Activated CD8-positive, alpha-beta memory T cell treated with anti-CD3 and anti-CD28 coated beads, Interleukin-2, amount 50 U/mL, for 24 hours (primary cell): ENCODE data around the gene JOSD2.

Source experiments
- DNase-seq: peaks from one replicate; pipeline ENCODE4 v3.0.0-alpha.2; 2020; ENCODE audit errors: extremely low read depth

JOSD2 gene

GRCh38 chr19:50496189-50497021, 14.6 kb downstream of the JOSD2 start:
- no peak for DNase-seq

DNA sequence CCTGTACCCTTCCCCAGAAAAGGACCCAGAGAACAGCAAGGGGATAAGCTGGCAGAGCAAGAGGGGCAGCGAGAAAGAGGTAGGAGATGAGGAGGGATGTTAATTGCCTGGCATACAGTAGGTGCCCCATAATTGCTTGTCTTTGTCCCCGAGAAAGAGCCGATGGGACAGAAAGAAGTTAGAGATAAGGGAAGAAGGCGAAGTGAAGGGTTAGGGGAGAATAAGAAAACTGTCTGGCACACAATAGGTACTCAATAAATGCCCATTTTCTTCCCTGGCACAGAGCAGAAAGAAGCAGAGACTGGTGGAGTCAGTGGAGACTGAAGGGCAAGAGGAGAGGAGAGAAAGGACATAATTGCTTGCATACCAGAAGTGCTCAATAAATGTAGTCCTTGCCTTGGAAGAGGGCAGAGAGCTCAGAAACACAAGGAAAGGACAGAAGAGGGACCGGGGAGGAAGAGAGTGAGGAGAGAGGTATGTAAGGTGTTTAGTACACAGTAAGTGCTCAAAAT, 15.9 kb downstream of the JOSD2 start:
- DNase-seq: no peak

- DNase-seq: no peak
Measured at GRCh38 chr19:50494186-50495019, 16.6 kb downstream of the JOSD2 start.

- DNase-seq: no peak
Measured at GRCh38 chr19:50493171-50493570, 17.8 kb downstream of the JOSD2 start.

DNA sequence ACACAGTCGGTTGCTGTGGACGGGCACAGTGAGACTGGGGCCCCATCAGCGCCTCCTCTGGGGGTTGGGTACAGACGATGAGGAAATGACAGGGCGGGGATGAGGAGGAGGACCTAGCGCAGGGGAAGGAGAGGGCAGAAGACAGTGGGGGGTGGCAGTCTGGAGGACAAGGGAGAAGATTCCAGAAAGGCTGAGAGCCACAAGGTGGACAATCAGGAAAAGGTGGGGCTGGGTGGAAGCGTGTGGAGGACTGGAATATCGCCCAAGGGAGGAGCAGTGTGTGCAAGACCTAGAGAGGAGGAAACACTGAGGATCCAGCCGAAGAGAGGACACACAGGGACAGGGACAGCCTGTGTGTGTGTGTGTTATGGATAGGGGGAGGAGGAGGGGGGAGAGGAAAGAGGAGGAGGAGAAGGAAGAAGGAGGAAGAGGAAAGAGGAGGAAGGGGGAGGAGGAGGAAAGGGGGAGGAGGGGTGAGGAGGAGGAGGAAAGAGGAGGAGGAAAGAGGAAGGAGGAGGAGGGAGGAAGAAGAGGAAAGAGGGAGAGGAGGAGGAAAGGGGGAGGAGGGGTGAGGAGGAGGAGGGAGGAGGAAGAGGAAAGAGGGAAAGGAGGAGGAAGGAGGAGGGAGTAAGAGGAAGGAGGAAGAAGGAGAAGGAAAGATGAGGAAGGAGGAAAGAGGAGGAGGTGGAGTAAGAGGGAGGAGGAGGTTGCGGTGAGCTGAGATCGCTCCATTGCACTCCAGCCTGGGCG, 18.5 kb downstream of the JOSD2 start:
- DNase-seq: no peak

DNA sequence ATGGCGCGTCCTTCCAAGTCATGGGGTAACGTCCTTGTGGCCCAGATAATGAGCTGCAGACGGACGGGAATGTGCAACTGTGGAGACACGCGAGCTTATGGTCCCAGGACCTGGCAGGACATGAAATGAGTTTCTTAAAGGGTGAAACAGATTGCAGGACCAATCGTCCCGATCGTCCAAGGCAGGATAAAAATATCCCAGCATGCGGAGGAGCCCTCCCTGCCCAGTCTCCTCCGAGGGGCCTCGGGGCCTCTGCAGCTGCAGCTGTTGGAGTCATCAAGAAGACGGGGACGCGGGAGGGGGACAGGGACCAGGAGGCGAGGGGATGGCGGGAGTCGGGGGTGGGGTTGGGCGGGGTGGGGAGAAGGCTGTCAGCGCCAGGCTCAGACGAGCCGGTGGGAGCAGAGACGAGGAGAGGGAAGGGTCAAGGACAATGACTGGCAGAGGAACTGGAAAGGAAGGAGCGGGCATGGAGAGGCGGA, 20.0 kb downstream of the JOSD2 start:
- no peak for DNase-seq

GRCh38 chr19:50490411-50490811, 20.6 kb downstream of the JOSD2 start:
- DNase-seq: no peak

- DNase-seq: no peak
Measured at GRCh38 chr19:50489461-50490011, 21.5 kb downstream of the JOSD2 start.

- DNase-seq: no peak
Measured at GRCh38 chr19:50488389-50489194, 22.4 kb downstream of the JOSD2 start.

DNA sequence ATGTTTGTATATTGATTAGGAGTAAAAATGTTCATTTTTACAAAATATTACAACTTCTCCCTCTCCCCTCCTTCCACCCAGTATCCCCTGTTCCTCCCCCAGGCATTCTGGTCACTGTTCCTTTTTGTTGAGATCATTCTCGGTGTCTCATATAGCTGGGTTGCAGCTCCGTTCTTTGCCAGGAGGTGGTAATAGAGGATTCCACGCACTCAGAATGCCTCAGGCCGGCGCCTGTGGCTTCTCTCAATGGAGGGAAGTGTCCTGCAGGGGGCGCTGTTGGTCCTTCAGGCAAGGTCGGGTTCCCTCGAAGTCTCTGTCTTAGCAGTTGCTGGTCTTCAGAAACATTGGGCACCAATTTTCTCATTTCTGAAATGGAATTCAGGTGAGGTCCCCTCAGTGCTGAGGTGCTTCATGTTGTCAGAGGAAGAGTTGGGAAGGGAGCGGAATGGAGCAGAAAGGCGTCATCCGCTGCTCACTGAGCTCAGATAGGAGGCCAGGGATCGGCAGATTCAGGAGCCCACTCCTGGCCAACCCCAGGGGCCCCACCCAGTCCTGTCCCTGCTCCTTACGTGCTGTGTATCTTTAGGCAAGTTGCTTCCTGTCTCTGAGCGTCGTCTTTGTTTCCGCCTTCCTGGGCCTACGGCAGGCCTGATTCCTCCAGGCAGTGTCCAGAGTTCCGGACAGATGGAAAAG, 24.0 kb downstream of the JOSD2 start:
- DNase-seq: peak; percentile 28

GRCh38 chr19:50485284-50485955, 25.6 kb downstream of the JOSD2 start:
- no peak for DNase-seq

- no peak for DNase-seq
Measured at GRCh38 chr19:50482916-50483315, 28.1 kb downstream of the JOSD2 start.

DNA sequence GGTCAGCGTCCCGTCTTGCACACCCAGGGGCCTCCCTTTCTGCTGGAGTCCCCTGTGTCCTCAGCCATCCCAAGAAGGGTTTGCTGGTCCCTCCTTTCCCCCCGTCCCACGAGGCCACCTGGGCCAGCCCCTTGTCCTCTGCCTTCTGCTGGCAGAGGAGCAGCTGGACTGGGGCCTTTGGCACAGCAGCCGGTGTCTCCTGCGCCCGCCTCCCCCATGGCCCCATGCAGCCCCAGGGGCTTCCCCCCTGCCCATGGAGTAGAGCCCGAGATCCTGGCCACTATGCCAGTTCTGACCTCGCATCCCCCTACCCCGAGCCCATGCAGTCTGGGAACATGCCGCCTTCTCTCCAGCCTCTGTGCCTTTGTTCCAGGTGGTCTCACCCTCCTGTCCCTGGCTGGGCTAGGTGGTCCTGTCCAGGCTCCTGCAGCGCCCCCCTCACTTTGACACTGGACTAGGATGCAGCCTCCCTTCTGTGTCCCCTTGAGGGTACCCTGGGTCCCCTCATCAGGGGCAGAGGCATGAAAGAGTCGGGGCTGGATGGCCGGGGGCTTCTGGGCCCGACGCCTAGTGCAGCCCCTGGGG, 28.6 kb downstream of the JOSD2 start:
- no peak for DNase-seq

DNA sequence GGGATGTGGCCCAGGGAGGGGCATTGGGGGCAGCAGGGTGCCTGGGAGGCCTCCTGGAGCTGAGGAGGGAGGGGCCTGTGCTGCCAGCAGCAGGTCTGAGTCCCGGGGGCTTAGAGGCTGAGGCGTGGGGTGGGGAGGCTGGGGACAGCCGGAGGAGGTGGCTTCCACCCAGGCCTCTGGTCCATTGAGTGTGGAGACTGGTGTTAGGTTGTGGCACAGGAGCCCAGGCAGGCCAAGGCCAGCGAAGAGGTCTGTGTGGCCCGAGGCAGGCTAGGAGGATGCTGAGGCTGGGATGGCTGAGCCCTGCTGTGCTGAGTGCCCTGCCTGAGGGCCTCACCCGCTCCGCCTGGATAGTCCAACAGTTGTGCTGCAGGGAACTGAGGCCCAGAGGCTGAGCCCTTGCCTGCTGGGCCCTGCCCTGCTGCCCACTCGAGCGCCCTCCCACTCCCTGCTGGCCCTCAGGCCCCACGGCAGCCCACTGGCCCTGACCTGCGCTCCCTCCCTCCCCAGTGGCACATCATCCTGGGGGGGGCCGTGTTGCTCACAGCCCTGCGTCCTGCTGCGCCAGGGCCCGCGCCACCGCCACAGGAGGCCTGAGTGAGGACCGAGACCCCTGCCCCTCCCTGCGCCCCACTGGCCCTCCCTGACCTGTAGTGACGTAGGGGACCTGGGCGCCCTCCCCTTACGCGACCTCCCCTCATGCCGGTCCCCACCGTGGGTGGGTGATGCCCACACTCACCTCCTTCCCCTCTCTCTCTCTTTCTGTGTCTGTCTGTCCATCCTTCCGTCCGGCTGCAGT, 29.4 kb downstream of the JOSD2 start:
- no peak for DNase-seq

- no peak for DNase-seq
Measured at GRCh38 chr19:50480281-50481111, 30.5 kb downstream of the JOSD2 start.

DNA sequence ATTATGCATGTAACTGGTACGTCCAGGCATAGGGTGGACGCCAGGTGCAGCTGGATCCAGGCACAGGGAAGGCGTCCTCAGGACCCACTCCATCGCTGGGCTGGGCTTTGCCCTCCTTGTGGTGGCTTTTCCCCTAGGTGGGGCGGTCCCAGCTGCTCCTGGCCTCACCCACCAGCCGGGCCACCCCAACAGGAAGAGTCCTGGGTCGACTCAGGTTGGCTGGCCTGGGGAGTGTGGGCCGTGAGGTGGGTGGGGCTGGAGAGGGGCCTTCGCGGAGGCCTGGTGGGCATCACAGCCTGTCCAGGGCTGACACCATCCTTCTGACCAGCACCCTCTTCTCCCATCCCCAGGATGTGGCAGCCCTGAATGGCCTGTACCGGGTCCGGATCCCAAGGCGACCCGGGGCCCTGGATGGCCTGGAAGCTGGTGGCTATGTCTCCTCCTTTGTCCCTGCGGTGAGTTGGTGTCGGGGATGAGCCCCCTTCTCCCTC, 31.2 kb downstream of the JOSD2 start:
- no peak for DNase-seq
